Ovary (tissue), 3 donors: ENCODE results near the gene FKBP15.

Experiments
- CTCF ChIP-seq, 3 donors: fragments of 450-650 bp in 2 of 3; fragments of 200-600 bp in 1 of 3; IDR thresholded peaks; one replicate each; pipeline versions ENCODE4 v1.5.1 to v1.8.0; 2016 to 2022; ENCODE audit warnings: antibody characterized with exemption in 3 of 3, mild to moderate bottlenecking in 1 of 3
- EP300 ChIP-seq: sonication (generic); formaldehyde crosslinking; IDR thresholded peaks from one replicate; pipeline ENCODE4 v1.6.1; 2017; ENCODE audit warnings: antibody characterized with exemption
- donor health status: DM: no; HTN: no; CAD: no.

GRCh38 chr9:113148781-113149510 lies 72.1 kb downstream of the FKBP15 start:
- no peak for TF ChIP-seq EP300
- TF ChIP-seq CTCF (IDR thresholded peaks at IDR 0.05) = no peak
